Hematopoietic multipotent progenitor cell (in vitro differentiated cells): Measurements from ENCODE around the gene ANGPT4. TPM values are rescaled to one million over a fixed set of nuclear protein-coding genes. Genes with fewer than 3 reads are reported as not detected.

ENCODE experiments used
- DNase-seq, 3 donors: peaks; one replicate each; pipeline ENCODE4 v3.0.0-alpha.2; 2011 to 2015; ENCODE audit warnings: low read depth in 2 of 3, low spot score in 2 of 3
- total RNA-seq: library from RNA; depleted of rRNA; stranded (reverse); fragments of >200 nt; gene quantifications from one replicate; pipeline ENCODE4 v1.2.3, GENCODE V29; 2012

ANGPT4 gene
- total RNA-seq, 1 donor = not detected

DNA sequence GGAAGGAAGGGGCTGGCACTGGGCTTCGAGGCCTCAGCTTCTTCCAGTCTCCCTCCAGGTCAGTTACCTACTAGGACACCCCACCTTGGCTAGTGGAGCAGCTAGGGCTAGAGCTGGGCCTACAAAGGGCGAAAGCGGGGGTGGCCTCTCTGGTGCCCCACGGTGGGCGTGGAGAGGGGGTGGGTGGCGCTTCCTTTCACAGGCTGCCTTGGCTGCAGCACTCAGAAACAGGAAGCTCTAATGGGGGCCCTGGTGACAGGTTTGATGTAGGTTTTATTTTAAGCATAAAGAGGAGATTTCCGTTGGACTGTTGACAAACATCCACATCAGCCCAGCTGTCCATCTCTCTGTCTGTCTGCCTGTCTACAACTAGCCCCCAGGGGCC, 69.2 kb downstream of the ANGPT4 start:
- peak in 2 of 3 donors; percentile 61 to 79 for DNase-seq

DNA sequence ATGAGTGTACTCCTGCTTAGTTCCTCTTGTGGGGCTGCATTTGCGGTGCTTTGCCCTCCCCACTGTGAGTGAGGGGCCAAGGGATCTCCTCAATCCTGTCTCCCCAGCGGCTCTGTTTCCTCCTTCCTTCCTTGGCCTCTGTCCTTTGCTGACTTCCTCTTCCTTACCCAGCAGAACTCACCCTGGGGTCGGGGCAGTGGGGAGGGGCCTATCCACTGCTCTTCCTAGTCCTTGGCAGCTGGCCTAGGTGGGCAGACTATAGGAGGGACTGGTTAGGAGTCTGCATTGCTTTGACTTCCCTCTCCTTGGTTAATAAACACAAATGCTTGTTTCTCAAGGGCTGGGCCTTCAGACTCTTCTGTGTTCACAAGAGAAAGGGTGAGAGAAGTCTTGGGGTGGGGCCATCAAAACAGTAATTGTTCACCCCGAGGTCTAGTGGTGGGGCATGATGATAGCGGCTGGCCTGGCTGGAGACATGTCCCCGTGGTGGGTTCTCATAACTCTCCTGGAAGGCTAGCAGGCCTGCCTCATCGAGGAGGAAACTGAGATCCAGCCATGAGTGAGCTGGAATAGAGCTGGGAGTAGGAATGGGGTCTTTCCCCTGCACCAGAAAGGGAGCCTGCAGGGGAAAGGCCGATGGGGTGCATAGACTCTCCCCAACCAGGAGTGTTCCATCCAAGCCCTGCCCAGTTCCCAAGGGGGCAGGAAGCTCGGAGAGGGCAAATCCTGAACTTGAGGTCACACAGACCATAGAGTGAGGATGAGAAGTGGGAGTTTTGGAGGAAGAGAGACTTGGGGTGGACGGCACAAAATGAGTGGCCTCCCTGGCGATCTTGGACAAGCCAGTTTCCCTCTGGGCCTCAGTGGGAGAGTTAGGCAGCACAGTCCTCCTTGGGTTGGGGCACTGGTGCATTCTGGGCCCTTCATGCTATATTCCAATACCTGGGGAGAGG, 69.9 kb downstream of the ANGPT4 start:
- peak in 1 of 3 donors; percentile 47 for DNase-seq

DNA sequence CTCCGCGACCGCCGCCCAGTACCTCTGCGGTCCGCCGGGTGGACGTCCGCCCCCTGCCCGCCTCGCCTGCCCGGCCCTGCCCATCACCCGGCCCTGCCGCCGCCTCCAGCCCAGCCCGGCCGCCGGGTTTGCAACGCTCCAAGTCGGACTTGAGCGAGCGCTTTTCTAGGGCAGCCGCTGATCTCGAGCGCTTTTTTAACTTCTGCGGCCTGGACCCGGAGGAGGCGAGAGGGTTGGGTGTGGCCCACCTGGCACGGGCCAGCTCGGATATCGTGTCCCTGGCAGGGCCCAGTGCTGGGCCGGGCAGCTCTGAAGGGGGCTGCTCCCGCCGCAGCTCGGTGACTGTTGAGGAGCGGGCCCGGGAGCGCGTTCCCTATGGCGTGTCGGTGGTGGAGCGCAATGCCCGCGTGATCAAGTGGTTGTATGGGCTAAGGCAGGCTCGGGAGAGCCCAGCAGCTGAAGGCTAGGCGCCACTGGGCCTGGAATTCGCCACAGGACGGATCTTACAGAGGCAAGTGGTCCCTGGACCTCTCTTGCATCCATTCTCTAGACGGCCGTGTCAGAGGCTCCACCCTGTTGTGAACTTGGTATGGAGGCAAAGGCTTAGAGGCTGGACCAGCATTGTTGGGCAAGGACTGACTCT, 70.8 kb downstream of the ANGPT4 start:
- no peak for DNase-seq

DNA sequence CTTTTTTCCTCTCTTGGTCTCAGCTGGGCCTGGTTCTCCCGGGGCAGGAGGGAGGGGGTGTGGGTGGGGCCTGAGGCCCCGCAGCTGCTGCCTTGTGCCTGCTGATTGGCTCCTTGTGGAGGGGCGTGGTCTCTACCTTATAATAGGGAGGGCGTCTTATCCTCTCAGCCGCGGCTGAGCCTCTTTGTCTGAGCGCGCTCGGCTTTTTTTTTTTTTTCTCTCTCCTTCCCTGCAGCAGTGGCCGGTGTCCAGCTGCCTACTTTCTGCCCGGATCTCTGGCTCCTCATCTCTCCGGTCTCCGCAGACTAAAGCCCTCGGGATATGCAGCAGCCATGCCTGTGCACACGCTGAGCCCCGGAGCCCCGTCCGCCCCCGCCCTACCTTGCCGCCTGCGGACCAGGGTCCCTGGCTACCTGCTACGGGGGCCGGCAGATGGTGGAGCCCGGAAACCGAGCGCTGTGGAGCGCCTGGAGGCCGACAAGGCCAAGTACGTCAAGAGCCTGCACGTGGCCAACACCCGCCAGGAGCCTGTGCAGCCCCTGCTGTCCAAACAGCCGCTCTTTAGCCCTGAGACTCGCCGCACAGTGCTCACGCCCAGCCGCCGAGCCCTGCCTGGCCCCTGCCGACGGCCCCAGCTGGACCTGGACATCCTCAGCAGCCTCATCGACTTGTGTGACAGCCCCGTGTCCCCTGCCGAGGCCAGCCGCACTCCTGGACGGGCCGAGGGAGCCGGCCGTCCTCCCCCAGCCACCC, 71.5 kb downstream of the ANGPT4 start:
- peak; percentile 55 to 93 (median 87) for DNase-seq

DNA sequence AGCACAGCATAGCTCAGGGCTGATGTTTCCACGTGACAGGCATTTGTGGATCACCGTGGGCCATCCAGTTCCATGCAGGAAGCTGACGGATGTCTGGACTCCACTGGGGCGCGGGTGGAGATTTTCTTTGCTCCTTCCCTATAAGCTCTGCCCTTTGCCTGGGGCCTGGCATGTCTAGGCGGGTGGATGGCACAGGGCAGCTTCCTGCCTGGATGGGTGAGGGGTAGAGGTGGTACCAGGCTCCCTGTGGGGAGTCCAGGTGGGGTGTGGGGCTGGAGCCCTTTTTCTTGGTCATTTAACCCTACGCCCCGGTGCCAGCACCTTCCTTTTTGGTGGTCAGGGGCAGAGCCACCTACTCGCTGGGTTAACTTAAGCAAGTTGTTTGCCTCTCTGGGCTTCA, 72.2 kb downstream of the ANGPT4 start:
- no peak for DNase-seq

DNA sequence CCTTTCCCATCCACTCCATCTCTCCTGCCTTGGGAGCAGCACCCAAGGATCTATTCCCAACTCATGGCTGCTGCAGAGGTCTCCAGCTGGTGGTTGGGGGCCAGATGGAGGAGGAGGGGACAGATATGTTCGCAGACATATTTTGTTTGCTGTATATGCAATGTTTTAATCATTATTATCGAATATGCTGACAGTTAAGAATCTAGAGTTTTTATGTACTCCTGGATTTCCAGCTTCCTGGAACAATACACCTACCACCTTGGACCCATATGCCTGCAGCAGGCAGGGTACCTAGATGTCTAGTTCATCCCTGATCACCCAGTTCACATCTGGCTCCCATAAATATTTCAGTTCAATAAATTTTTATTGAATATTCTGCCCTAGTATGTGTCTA, 73.6 kb downstream of the ANGPT4 start:
- no peak for DNase-seq

DNA sequence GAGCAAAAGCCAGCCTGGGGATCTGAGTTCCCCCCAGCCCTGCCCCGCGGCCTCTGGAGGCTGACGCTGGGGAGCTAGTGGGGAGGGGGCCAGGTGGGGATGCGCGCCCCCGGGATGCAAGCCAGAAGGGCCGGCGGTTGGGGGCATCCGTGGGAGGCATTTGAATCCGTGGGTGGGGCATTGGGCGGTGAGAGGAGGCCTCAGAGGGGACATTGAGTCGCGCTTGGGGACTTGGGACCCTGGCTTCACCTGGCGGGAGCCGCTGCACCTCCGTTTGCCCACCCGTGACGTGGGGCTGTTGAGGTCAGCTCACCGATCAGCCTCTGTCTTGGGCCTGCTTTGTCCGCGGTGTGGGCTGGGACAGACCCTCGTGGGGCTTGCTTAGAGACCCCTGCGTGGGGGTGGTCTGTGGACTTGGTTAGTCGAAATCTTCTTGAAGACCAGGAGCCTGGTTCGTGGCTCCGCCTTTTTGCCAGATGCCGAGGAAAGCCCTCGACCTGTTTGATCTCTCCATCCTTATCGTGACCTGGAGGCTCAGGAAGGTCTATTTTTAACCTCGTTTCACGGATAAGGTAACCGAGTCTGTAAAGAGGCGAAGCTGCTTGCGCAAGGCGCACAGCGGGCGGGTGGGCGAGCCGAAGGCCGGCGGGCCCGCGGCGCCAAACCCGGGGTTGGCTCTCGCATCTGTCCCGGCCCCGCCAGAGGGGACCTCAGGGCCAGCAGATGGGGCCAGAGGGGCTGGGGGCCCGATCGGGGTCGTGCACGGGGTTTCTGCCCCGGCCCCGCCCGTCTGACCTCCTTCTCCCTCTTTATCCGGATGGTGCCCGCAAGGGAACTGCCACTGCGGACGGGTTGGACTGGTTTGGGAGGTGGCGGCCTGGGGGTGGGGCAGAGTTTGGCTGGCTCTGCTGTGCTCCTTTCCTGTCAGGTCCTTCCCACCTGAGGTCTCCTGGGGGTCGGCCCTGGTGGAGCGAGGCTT, 74.3 kb downstream of the ANGPT4 start:
- no peak for DNase-seq

DNA sequence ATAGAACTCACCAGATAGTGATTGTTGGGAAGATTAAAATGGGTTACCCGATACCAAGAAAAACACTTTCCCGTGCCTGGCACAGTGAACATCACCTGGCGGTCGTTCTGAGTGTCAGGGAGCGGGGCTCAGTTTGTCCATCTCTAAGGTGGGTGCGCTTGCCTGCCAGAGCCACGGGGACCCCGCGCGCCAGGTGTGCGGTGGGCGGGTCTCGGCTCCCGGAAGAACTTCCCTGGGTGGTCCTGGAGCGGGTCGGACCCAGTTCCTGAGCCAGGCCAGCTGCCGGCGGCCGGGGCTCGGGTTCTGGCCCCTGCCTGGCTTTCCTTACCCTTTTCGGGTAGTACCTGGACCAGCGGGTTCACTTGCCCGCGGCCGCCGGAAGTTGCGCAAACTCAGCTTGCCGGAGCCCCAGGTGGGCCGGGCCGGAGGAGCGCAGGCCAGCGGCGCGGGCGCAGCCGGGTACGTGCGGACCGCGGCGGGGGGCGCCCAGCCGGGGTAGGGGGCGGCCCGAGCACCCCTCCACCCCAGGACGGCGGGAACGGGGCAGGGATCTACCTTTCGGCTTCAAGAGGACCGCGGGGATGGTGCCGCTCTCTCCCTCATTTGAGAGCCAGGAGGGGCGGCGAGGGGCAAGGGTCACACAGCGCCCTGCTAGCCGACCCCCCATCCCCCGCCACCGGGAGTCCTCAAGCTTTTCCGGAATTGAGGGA, 75.1 kb downstream of the ANGPT4 start:
- no peak for DNase-seq

DNA sequence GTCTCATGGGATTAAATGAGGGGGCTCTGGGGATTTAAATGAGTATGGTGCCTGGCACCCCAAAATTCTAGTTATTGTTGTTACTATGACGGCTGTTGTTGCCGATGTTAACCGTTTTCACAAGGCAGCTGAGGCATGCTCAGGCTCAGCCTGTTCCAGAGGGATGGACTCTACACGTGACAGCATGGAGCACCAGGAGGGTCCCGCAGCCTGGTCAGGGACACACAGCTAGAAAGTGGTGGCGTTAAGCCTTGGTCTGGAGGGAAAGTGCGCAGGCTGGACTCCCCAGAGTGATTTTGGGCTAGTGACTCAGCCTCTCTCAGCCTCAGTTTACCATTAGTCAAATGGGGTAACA, 75.7 kb downstream of the ANGPT4 start:
- no peak for DNase-seq

DNA sequence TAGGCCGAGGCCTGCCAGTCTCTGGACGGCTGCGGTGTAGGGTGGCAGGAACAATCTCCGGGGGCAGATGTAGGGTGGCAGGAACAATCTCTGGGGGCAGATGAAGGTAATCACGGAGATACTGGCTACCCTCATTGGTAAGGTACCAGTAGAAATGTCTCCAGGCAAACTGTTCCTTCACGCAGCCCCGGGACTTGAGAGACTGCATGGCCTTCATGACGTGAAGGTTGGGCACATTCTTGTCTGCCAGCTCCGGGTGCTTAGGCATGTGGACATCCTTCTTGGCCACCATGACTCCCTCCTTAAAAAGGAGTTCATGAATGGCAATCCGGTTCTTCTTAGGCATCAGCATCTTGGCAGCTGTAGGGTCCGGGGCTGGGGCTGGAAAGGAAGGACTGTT, 76.5 kb downstream of the ANGPT4 start:
- DNase-seq = no peak

DNA sequence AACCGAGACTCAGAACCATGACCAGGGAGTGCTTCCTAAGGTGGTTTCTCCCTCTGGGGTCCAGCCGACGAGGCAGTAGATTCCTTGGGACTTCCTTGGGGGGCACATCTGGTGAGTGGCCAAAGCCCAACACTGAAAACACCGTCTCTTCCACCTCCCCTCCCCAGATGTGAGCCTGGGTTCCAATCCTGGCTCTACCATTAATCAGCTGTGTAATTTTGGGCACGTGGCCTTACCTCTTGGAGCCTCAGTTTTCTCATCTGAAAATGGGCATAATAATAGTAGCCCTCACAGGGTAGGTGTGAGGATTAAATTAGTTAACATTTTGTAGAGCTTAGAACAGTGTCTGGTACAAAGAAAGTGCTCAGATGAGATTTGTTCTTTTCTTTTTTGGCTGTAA, 77.1 kb downstream of the ANGPT4 start:
- DNase-seq = no peak

DNA sequence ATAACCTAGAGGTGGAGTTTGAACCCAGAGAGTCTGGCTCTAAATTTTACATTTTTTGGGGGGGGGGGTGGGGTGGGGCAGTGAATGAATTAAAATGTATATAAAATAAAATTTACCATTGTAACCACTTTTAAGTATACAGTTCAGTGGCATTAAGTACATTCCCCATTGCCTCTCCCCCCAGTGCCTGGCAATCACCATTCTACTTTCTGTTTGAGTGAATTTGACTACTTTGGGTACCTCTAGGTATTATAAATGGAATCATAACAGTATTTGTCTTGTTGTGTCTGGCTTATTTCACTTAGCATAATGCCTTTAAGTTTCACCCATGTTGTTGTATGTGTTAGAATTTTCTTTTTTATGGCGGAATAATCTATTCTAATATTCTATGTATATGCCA, 79.9 kb downstream of the ANGPT4 start:
- no peak for DNase-seq

DNA sequence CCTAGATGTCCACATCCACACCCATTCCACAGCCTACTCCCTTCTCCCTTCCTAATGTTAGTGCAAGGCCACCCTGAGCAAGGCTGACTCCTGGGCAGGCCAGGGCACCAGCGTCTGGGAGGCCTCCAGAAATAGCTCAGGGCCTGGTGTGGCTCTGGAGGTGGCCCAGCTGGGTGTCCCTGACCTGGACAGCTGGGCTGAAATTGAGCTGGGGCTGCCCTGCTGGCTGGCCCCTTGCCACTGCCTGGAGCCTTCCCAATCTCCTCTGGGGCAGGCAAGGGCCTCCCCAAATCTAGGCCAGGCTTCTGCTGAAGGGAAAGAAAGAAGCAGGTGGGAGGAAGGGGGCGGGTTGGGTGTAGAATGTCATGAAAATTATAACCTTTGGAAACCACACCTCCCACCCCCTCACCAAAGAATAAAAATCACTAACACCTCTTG, 80.5 kb downstream of the ANGPT4 start:
- no peak for DNase-seq

DNA sequence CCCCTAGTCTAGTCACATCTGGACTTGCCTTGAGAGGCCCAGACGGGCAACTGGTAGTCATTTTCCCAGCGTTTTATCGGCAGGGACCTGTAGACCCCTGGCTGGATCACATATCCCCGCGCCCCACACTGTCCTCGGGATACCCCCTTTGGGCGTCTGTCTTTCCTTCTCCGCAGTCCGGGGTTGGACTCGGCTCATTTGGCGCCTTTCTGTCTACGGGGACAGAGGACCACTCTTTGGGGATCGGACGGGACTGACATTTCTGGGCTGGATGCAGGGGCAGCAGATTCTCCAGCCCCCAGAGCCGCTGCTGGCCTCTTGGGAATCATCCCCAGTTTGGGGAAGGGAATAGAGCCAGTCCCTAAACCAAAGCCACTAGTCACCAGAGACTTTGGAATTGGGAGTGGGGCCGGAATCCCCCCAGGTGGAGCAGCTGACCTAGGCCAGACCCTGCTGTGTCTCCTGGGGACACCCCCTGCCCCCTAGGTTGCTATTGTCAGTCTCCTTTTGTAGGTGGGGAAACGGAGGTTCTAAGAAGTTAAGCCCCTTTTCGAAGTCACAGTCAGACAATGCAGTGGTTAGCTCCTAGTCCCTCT, 81.9 kb downstream of the ANGPT4 start:
- DNase-seq = no peak

DNA sequence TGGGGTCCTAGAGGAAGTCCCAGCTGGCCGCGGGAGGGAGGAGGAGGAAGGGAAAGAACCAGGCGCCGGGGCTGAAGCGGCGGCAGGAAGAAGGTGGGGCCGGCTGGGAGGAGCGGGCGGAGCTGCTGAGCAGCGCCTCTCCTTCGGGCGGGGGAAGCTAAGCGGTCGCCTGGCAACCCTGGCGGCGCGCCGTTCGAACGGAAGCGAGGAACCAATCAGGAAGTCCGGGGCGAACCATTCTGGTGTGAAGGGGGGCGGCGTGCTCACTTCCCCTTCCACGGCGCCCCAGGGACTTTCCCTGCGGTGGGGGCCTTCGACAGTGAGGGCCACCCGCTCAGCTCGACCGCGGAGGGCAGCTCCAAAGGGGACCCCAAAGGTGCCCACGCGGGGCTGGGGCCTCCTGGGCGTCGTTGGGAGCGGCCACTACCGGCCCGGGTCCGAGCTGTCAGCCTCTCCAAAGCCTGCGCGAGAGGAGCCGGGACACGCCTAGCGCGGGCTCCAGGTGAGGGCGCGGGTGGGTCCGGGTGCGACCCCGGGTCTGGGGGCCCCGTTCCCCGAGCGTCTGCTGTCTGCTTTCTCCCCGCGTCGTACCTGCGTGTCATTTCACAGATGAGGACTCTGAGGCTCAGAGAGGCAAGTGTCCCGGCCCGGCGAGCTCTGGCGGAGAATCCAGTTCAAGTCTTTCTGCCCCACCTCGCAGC, 82.5 kb downstream of the ANGPT4 start, which contains the start of gene FAM110A:
TSS of gene FAM110A (plus strand) at position 266 of the 701 bp plus-strand sequence. CDS start 11,090 bp downstream, outside the sequence.
- DNase-seq = peak; percentile 87 to 97 (median 96)

DNA sequence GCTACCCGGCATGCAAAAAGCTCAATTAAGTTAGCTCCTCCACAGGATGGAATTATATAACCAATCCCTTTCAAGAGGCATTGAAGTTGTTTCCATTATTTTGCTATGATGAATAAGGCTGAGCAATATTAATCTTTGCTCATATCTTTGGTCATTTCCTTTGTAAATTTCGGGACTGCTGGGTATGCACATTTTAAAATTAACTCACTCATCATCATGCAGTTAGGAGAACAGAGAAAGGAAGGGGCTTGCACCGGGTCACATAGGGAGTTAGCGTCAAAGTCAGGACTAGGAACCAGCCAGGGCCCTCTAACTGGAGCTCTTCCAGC, 83.0 kb downstream of the ANGPT4 start:
- DNase-seq = peak in 1 of 3 donors; percentile 46

DNA sequence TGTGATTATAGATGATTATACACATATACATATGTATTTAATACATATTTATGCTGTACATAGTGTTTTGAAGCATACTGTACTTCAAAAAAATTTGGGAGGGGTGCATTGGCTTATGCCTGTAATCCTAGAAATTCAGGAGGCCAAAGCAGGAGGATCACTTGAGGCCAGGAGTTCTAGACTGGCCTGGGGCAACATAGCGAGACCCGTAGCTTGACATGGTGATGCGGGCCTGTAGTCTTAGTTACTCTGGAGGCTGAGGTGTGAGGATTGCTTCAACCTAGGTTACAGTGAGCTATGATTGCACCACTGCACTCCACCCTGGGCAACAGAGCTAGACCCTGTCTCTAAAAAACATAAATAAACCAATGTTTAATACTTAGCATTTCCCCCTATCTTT, 84.2 kb downstream of the ANGPT4 start:
- DNase-seq = no peak

DNA sequence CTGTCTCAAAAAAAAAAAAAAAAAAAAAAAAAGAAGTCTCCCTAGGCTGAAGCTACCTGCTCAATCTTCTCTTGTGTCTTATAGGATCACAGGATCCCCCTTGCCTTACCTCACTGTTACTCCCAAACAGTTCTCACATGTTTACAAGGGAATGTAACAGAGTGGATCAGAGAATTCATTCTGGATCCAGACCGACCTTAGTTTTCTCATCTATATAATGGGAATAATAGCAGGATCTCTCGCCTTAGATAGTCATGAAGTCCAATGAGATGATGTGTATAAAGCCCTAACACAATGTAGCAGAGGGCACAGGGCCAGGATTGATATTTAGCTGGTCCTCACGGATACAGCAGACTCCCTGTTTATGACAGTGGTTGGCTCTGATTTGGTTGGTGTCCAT, 84.9 kb downstream of the ANGPT4 start:
- DNase-seq = no peak
